HG03558 (cell line): ENCODE data around the gene STPG2.

ENCODE experiments used
- ATAC-seq: cut with Tn5 transposase; IDR thresholded peaks from one replicate; pipeline ENCODE4 v1.9.1; 2021; ENCODE audit warnings: moderate number of reproducible peaks; ENCODE audit not compliant: unreplicated experiment; ENCODE audit errors: extremely low read depth

The STPG2 gene

DNA sequence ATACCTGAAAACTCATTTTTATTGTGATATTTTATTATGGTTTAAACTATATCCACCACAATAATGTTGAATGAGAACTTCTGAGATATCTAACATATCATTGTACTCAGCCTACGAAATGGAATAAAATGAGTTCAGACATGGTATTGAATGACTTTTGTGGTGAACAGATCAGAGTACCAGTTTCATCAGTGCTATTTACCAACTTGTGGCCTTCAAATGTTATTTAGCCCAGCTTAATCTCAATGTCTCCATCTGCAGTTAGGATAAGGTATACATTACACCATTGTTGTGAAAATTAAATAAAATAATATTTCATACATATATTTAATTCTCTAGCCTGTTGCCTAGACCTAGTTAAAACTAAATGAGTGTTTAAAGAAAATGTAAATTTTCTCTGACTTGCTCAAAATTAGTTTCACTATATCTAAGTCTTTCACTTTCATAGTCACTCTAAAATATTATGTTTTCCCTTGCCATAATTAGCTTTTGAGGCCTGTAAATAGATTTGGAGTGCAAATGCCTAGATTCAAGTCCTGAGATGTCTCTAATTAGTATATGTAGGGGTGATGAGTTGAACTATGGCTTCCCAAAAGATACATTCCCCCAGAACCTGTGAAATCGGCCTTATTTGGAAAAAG lies 594.2 kb downstream of the STPG2 start:
- ATAC-seq = peak; percentile 40

DNA sequence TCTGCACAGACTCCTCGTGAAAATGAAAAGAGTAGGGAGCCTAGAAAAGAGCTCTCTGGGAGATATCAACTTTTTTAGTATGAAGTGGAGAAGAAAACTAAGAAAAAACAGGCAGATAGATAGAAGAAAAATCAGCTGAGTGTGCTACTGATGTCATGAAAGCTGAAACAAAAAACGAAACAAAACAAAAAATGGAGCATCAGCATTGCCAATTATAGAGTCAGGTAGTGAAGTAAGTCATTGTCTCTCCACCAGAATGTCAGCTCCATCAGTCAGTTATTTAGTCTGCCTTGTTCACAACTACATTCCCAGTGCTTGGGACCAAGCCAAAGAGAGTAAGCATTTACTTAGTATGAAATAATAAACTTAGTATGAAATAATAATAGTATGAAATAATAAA lies 595.1 kb downstream of the STPG2 start:
- no peak for ATAC-seq

DNA sequence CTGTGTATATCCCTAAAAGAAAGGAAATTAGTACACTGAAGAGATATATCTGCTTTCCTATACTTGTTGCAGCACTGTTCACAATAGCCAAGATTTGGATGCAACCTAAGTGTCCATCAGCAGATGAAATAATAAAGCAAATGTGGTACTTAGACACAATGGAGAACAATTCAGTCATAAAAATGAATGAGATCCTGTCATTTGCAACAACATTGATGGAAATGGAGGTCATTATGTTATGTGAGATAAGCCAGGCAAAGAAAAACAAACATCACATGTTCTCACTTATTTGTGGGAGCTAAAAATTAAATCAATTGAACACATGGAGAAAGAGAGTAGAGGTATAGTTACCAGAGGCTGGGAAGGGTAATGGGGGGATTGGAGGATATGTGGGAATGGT lies 611.9 kb downstream of the STPG2 start:
- ATAC-seq = no peak

DNA sequence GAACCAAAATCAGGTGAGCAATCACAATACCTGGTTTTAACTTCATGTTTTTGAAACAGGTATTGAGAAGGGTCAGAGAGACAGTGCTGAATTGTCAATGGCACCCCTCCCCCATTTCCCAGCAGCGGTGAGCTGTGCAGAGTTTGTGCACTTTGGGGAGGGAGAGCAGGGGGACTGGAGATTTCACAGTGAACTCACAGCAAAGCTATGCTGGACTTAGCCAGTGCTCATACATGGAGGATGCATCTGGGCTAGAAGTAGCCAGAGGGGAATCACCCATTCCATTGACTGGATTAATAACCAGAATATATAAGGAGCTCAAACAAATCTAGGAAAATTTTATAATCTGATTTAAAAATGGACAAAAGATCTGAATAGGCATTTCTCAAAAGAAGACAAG lies 612.6 kb downstream of the STPG2 start:
- ATAC-seq = no peak

DNA sequence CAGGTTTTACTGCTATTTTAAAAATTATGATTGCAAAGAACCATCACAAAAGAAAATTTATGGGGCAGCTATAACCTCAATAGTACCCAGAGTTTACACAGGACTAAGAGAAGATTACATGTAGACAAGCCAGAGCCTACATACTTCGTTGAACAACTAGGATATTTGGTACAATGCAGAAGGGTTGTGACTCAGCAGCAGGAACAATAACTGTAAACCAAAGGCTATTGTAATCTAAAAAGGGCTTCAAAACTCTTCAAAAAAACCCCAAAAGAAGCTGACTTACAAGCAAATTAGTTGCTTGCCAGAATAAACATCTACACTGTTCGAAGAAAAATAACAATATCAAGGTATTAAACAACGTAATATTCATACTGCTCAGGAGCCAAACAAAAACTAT lies 618.0 kb downstream of the STPG2 start:
- ATAC-seq = no peak

DNA sequence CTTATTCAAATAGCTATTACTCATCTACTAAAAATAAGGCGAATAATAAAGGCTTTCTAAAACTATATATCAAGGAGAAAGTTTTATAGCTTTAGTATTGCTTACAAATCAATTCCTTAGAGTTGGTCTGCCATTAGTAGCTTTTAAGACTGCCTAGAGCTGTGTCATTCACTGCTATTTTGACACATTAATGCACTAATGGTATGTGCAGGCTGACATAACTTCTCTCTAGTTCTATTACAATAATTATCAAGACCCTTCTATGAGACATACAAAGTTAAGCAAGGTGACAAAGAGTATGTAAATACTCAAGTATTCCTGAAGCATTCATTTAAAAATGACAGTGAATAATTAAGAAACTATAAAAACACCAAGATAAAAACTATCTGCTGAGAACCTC lies 625.3 kb downstream of the STPG2 start:
- no peak for ATAC-seq

DNA sequence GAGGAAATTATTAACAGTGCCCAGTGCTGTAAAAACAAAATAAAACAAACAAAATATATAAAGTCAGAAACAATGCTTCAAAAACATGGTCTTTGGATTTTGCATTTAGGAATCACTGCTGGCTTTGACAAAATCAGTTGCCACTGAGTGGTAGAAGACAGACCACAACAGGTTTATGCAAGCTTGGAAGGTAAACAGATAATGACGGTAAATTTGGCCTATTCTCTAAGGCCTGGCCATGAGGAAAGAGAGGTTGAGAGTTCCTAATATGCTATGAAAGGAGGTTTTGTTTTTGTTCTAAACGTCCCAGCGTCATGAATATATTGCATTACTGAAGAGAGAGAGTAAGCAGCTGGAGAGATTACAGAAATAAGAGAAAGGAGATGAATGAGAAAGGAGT lies 629.4 kb downstream of the STPG2 start:
- ATAC-seq = no peak
